ENCODE results near the gene C4orf50.

Gene C4orf50

GRCh38 chr4:5852523-5853202 is 165.6 kb downstream of the C4orf50 start:
- no peak for ATAC-seq
- Mint-ChIP-seq H3K27ac (no peak overlapping the region), H3K4me3 (no peak overlapping the region), H3K27me3 (peaks cover 14% of the 10 kb centered on the region), H3K36me3 (ENCODE audit: low read depth) (no peaks in the 10 kb centered on the region), H3K4me1 (no peaks in the 10 kb centered on the region), H3K9me3 (no peaks in the 10 kb centered on the region)
- DNase-seq, result no peak

GRCh38 chr4:5851637-5852301 is 166.5 kb downstream of the C4orf50 start:
- H3K36me3 Mint-ChIP-seq (ENCODE audit: low read depth), result no peaks in the 10 kb centered on the region
- H3K27me3 Mint-ChIP-seq, result peaks cover 14% of the 10 kb centered on the region
- ATAC-seq (no peak), DNase-seq (no peak)
- no peaks in the 10 kb centered on the region for H3K4me1 Mint-ChIP-seq
- no peaks in the 10 kb centered on the region for H3K9me3 Mint-ChIP-seq
- H3K4me3 Mint-ChIP-seq, result no peak overlapping the region
- H3K27ac Mint-ChIP-seq, result no peak overlapping the region

Data from activated naive CD8-positive, alpha-beta T cell treated with anti-CD3 and anti-CD28 coated beads, Interleukin-2, amount 50 U/mL, for 24 hours (primary cell).